Coronary artery (tissue), 2 donors: Measurements from ENCODE around the gene PIAS4.

Experiments
- DNase-seq: peaks from one replicate; pipeline ENCODE4 v3.0.0-alpha.2; 2017; ENCODE audit warnings: low spot score
- H3K27ac ChIP-seq, 2 donors: fragments of 200-600 bp; sonication (generic); one replicate each; pipeline ENCODE4 v1.5.1; 2016 to 2019
- H3K4me3 ChIP-seq: fragments of 200-600 bp; sonication (generic); 2 replicates; pipeline ENCODE4 v1.5.1; 2016; ENCODE audit warnings: mild to moderate bottlenecking, moderate library complexity
- CTCF ChIP-seq: fragments of 200-600 bp; sonication (generic); IDR thresholded peaks from one replicate; pipeline ENCODE4 v1.5.1; 2019; ENCODE audit warnings: antibody characterized with exemption

Gene PIAS4

GRCh38 chr19:4080473-4080872 is 72.9 kb downstream of the PIAS4 start:
- Histone ChIP-seq H3K4me3 (no peak overlapping the region), H3K27ac (no peak overlapping the region)
- TF ChIP-seq CTCF: no peak
- no peak for DNase-seq

- Histone ChIP-seq H3K27ac (no peak overlapping the region), H3K4me3 (no peak overlapping the region)
- TF ChIP-seq CTCF: no peak
- no peak for DNase-seq
These were observed 74.0 kb downstream of the PIAS4 start for GRCh38 chr19:4081441-4082129.

GRCh38 chr19:4082172-4082571 is 74.6 kb downstream of the PIAS4 start:
- Histone ChIP-seq H3K27ac (no peak overlapping the region), H3K4me3 (no peak overlapping the region)
- no peak for TF ChIP-seq CTCF
- DNase-seq: no peak

- no peak for TF ChIP-seq CTCF
- no peak for DNase-seq
- no peak overlapping the region for H3K27ac ChIP-seq
- peak overlapping the region; percentile 45 for H3K4me3 ChIP-seq
These were observed 76.4 kb downstream of the PIAS4 start for GRCh38 chr19:4083677-4084546.

GRCh38 chr19:4084547-4084877 is 77.0 kb downstream of the PIAS4 start:
- no peak overlapping the region for H3K27ac ChIP-seq
- H3K4me3 ChIP-seq: no peak overlapping the region

GRCh38 chr19:4086411-4086867 is 78.9 kb downstream of the PIAS4 start:
- TF ChIP-seq CTCF: no peak
- H3K4me3 ChIP-seq: no peak overlapping the region
- DNase-seq: no peak
- no peak overlapping the region for H3K27ac ChIP-seq

More at GRCh38 chr19:4084547-4084877, 77.0 kb downstream of the PIAS4 start:
- TF ChIP-seq CTCF: no peak
- no peak for DNase-seq
